HFFc6 (cell line): ENCODE data around the gene TPPP. TPM values are rescaled to one million over a fixed set of nuclear protein-coding genes. Genes with fewer than 3 reads are reported as not detected.

Experiments
- DNase-seq: peaks from one replicate; pipeline ENCODE4 v3.0.0-alpha.2; 2018
- H3K27ac Mint-ChIP-seq: 2 replicates; pipeline ENCODE4 v1.8.0; 2020; ENCODE audit warnings: mild to moderate bottlenecking, mixed read lengths
- H3K27me3 Mint-ChIP-seq: 2 replicates; pipeline ENCODE4 v1.8.0; 2021; ENCODE audit warnings: mild to moderate bottlenecking, moderate library complexity, mixed read lengths; ENCODE audit not compliant: insufficient read depth
- H3K36me3 Mint-ChIP-seq: 2 replicates; pipeline ENCODE4 v1.8.0; 2021; ENCODE audit warnings: low read depth, mixed read lengths
- H3K4me1 Mint-ChIP-seq: 2 replicates; pipeline ENCODE4 v1.8.0; 2020; ENCODE audit warnings: low read depth, mixed read lengths
- H3K4me3 Mint-ChIP-seq: 2 replicates; pipeline ENCODE4 v1.8.0; 2020; ENCODE audit warnings: mild to moderate bottlenecking, moderate library complexity, mixed read lengths
- H3K9me3 Mint-ChIP-seq: 2 replicates; pipeline ENCODE4 v1.8.0; 2020; ENCODE audit warnings: mild to moderate bottlenecking, mixed read lengths
- total RNA-seq, 6 experiments: library from RNA; stranded (reverse); fragmentation: NEBNext Ultra II Directional; extraction: Animal tissue kit (Norgen Biotek cat#: 25700); gene quantifications; 2 replicates in 1 of 6; 3 replicates in 5 of 6; pipeline ENCODE4 v1.2.3, GENCODE V29; 2021
- TF ChIP-seq, protein P1 (sequence below): fragments of 200-600 bp; sonication (generic); IDR thresholded peaks from 2 replicates; pipeline ENCODE4 v1.5.0; 2021; ENCODE audit warnings: antibody characterized with exemption, mild to moderate bottlenecking

Gene TPPP
- total RNA-seq, 6 experiments from 2014 or later, result 0.19 to 0.43 (median 0.30) TPM

DNA sequence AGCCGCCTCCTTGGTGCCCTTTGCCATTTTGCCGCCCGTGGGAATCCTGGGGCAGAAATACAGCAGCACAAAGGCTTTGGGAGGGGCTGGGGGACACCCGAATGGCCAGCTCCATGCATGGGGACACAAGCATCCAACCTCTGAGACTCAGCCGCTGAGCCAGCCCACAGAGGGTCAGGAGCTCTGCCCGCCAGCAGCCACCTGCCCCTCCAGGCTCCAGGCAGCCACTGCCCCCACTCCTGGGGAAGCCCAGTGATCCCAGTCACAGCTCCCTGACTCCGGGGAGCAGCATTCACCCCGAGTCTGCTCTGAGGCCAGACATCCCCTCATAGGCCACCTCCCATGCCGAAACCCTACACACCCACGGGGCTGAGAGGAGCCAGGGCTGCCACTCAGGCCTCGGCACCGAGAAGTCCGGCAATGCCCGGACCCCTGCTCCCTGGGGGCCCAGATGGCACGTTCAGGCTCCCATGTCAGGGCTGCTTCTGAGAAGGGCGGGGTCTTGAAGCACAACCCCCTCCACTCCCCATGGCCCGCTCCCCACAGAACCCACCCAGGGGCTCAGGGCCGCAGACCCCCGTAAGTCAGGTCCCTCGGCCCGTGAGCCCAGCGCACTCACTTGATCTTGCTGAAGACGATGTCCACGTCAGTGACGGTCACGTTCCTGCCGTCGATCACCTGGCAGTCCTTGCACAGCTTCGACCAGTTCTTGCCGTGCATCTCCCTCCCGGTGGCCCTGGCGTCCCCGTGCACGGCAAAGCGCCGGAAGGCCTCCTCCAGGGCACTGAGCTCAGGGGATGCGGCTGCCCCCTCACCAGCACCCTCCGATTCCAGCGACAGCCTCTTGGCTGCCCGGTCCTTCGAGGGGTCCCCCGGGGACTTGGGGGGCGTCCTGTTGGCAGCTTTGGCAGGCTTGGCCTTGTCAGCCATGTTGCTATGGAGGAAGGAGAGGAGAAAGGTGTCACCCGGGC, 15.7 kb downstream of the TPPP start:
- Mint-ChIP-seq H3K27ac (no peak overlapping the region), H3K4me3 (no peak overlapping the region), H3K4me1 (peaks cover 8% of the 10 kb centered on the region), H3K27me3 (peaks cover 3% of the 10 kb centered on the region), H3K9me3 (no peaks in the 10 kb centered on the region), H3K36me3 (no peaks in the 10 kb centered on the region)
- TF ChIP-seq, protein P1, sequence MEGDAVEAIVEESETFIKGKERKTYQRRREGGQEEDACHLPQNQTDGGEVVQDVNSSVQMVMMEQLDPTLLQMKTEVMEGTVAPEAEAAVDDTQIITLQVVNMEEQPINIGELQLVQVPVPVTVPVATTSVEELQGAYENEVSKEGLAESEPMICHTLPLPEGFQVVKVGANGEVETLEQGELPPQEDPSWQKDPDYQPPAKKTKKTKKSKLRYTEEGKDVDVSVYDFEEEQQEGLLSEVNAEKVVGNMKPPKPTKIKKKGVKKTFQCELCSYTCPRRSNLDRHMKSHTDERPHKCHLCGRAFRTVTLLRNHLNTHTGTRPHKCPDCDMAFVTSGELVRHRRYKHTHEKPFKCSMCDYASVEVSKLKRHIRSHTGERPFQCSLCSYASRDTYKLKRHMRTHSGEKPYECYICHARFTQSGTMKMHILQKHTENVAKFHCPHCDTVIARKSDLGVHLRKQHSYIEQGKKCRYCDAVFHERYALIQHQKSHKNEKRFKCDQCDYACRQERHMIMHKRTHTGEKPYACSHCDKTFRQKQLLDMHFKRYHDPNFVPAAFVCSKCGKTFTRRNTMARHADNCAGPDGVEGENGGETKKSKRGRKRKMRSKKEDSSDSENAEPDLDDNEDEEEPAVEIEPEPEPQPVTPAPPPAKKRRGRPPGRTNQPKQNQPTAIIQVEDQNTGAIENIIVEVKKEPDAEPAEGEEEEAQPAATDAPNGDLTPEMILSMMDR, result no peak
- no peak for DNase-seq

GRCh38 chr5:676699-677076, 16.5 kb downstream of the TPPP start:
- no peak overlapping the region for H3K4me3 Mint-ChIP-seq

DNA sequence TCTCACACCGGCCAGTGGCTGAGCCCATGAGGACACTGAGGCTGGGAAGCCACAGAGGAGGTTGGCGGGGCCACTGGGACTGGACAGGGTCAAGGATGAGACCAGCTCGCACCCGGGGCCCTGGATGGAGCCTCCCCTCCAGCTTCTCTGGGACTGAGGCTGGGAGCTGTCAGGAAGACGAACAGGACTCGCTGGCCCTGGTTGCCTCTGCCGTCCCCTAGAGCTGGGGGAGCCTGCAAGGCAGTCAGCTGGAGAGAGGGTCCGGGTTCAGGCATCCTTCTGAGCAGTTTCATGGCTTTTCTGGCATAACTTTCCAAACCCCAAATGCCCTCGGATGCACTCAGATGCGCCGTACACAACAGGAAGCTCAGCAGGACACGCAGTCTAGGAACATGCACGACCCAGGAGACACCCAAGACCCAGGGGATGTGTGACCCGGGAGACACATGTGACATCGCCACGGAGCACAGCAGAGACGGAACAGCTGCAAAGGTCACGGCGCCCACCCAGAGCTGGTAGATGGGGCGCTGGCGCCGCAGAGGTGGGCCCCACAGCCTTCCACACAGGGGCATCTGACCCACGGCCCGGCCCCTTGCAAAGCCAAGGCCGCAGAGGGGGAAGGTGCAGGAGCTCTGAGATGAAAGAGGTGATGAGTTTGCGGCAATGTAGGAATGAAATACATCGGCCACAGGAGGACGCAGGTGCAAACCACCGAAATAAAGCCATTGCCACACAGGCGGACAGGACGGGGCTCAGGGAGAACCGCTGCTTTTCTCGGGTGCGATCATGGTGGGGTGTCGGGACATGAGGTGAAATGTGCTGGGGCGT, 17.1 kb downstream of the TPPP start:
- Mint-ChIP-seq H3K27me3 (peaks cover 3% of the 10 kb centered on the region), H3K9me3 (no peaks in the 10 kb centered on the region), H3K36me3 (no peaks in the 10 kb centered on the region), H3K4me3 (no peak overlapping the region), H3K4me1 (peaks cover 9% of the 10 kb centered on the region), H3K27ac (no peak overlapping the region; the same call in 1 of the 2 replicates)
- TF ChIP-seq, protein P1, result no peak
- DNase-seq, result no peak

More at GRCh38 chr5:676699-677076, 16.5 kb downstream of the TPPP start:
- TF ChIP-seq, protein P1, result no peak
- Mint-ChIP-seq H3K36me3 (no peaks in the 10 kb centered on the region), H3K4me1 (peaks cover 9% of the 10 kb centered on the region), H3K27me3 (peaks cover 3% of the 10 kb centered on the region), H3K9me3 (no peaks in the 10 kb centered on the region), H3K27ac (no peak overlapping the region; the same call in 1 of the 2 replicates)
- DNase-seq, result no peak

DNA sequence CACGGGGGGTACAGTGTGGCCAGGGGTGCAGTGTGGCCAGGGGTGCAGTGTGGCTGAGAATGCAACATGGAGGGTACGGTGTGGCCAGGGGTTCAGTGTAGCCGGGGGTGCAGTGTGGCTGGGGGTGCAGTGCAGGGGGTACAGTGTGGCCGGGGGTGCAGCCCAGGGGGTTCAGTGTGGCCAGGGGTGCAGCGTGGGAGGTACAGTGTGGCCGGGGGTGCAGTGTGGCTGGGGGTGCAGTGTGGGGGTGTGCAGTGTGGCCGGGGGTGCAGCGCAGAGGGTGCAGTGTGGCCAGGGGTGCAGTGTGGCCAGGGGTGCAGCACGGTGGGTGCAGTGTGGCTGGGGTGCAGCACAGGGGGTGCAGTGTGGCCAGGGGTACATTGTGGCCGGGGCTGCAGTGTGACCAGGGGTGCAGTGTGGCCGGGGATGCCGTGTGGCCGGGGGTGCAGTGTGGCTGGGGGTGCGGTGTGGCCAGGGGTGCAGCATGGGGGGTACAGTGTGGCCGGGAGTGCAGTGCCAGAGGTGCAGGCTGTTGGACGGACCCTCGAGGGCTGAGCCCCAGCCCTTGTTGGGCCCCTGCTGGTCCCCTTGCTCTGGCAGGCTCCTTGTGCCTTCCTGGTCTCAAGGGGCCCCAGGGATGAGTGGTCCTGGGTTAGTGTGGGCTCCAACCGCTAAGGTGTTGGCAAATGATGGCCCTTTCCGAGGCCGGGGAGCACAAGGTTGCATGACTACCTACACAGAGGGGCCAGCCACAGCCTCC, 17.9 kb downstream of the TPPP start:
- H3K36me3 Mint-ChIP-seq, result no peaks in the 10 kb centered on the region
- H3K4me1 Mint-ChIP-seq, result peaks cover 9% of the 10 kb centered on the region
- H3K27me3 Mint-ChIP-seq, result peaks cover 3% of the 10 kb centered on the region
- no peak for DNase-seq
- no peak overlapping the region for H3K27ac Mint-ChIP-seq
- no peaks in the 10 kb centered on the region for H3K9me3 Mint-ChIP-seq
- no peak overlapping the region for H3K4me3 Mint-ChIP-seq
- TF ChIP-seq, protein P1, result no peak

DNA sequence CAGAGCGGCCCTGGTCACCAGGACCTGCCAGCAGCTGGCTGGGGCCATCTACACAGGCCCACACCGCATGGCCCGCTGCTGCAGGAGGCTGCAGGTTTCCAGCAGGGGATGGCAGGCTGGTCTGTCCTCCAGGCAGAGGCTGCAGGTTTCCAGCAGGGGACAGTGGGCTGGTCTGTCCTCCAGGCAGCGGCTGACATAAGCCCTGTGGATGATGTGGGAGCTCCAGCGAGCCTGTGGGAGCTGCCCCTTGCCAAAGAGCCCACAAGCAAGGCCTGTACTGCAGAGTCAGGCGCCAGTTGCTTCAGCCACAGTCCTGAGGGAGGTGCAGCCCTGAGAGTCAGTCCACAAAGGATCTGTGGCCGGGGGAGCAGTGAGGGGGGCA, 18.5 kb downstream of the TPPP start:
- Mint-ChIP-seq H3K27ac (no peak overlapping the region), H3K36me3 (no peaks in the 10 kb centered on the region), H3K27me3 (peaks cover 3% of the 10 kb centered on the region), H3K4me1 (peaks cover 9% of the 10 kb centered on the region), H3K4me3 (no peak overlapping the region), H3K9me3 (no peaks in the 10 kb centered on the region)
- TF ChIP-seq, protein P1, result no peak
- DNase-seq, result no peak
